ENCODE data around the gene COCH.
"Not testable (repeated sequence)": the region's sequence is repeated elsewhere in the genome, so short reads cannot be mapped to it uniquely, and the experiment has no call there.

The COCH gene

DNA sequence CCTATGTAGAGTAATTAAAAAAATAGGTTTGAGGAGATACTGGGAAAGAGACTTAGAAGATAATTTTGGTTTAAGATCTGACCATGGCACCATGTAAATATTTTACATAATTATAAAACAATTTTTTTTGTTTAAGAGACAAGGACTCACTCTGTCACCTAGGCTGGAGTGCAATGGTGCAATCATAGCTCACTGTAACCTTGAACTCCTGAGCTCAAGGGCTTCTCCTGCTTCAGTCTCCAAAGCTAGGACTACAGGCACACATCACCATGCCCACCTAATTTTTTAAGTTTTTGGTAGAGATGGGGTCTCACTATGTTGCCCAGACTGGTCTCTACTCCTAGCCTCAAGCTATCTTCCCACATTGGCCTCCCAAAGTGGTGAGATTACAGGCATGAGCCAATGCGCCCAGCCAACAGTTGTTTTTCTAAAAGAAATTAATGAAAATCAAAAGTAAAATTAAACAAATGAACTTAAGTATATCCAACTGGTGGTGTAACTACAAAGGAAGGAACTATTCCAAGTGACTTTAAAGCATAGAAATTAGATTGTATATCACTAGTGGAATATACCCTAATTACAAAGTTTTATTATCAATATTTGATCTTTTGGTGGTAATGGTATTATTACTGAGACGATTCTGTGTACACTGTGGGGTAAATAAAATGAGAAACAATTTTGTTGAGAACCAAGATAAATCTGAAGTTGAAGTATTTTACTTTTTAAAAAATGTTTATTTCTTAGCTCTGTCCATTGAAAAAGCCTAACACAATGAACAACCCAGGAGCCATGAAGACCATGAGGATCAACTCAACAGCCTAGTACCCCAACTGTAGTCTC is 29.1 kb downstream of the COCH start:
- Histone ChIP-seq H3K27me3 (ENCODE audit: insufficient read depth, low read length) (no peaks in the 10 kb centered on the region), H3K36me3 (ENCODE audit: insufficient read depth, low read length) (peaks cover 86% of the 10 kb centered on the region), H3K9me3 (ENCODE audit: insufficient read depth, low read depth, low read length) (no peaks in the 10 kb centered on the region), H3K4me3 (ENCODE audit: low read length) (no peak overlapping the region), H3K4me1 (ENCODE audit: insufficient read depth, low read length) (no peaks in the 10 kb centered on the region), H3K27ac (ENCODE audit: low read depth, low read length) (no peak overlapping the region), H3K9ac (ENCODE audit: low read depth, low read length) (no peak overlapping the region)
- 89% methylated on average over 1 of the region's 2 CpGs for WGBS

DNA sequence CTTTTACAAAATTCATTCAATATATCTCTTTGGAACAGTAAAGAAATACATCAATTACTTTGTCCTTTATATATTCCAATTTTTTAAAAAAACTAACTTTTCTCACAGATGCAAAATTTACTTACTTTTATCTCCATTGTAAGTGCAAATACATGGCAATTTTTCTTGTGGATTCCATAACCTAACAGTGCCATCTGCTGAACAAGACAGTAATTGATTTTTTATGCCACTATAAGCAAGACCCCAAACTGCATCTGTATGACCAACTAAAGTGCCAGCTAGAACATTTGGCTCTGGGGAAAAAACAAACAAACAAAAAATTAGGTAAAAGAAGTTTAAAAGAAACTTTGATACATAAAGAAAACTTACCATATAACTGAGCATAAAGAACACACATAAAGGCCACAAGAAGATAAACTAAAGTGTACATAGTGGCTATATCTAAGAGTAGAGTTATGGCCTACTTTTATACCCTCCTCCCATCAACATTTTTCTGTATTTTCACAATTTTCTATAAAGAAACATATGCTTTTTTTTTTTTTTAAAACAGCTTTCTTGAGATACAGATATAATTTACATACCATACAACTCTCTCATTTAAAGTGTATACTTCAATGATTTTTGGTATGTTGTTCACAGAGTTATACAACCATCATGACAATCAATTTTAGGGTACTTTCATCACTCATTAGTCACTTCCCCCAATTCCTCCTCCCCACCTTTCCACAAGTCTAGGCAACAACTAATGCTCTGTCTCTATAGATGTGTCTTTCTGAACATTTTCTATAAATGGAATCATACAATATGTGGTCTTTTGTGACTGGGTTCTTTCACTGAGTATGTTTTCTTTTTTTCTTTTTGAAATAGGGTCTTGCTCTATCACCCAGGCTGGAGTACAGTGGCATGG is 32.6 kb downstream of the COCH start:
- no peak overlapping the region for H3K9ac ChIP-seq (ENCODE audit: low read depth, low read length)
- no peak overlapping the region for H3K4me3 ChIP-seq (ENCODE audit: low read length)
- H3K36me3 ChIP-seq (ENCODE audit: insufficient read depth, low read length): peaks cover 97% of the 10 kb centered on the region
- no peaks in the 10 kb centered on the region for H3K9me3 ChIP-seq (ENCODE audit: insufficient read depth, low read depth, low read length)
- H3K4me1 ChIP-seq (ENCODE audit: insufficient read depth, low read length): no peaks in the 10 kb centered on the region
- H3K27ac ChIP-seq (ENCODE audit: low read depth, low read length): no peak overlapping the region
- H3K27me3 ChIP-seq (ENCODE audit: insufficient read depth, low read length): no peaks in the 10 kb centered on the region

DNA sequence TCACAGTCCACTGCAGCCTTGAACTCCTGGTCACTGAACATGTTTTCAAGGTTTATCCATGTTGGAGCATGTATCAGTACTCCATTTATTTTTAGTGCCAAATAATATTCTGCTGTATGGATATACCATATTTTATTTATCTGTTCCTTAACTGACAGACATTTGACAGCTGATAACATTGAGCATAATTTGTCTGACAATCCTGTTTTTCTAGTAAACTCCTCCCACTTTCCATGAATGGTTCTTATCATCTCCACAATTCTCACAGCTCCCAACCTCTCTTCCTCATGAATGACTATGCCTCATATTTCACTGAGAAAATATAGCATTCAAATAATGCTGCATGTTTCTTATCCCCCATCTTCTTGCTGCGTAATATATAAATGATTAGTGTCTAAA is 33.3 kb downstream of the COCH start:
- no CpG with 5 or more reads among the region's 1 CpG for WGBS
- H3K36me3 ChIP-seq (ENCODE audit: insufficient read depth, low read length): peaks cover 97% of the 10 kb centered on the region
- H3K9ac ChIP-seq (ENCODE audit: low read depth, low read length): no peak overlapping the region

DNA sequence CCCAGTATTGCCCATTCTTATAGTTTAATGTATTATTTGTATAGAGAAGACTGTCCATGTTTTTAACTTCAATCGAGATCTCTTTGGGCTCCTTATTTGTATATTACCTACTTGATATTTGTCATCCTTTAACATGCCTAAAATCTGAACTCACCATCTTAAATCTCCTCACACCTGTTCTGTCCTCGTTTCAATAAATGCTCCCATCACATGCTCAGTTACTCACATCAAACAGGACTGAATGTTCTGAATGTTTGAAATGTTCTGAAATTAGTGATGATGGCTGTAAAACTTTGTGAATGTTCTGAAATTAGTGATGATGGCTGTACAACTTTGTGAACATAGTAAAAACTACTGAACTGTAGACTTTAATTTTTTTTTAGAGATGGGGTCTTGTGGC is 34.5 kb downstream of the COCH start:
- H3K9me3 ChIP-seq (ENCODE audit: insufficient read depth, low read depth, low read length): no peaks in the 10 kb centered on the region
- 96% methylated on average over 2 of the region's 2 CpGs for WGBS
- no peaks in the 10 kb centered on the region for H3K4me1 ChIP-seq (ENCODE audit: insufficient read depth, low read length)
- no peak overlapping the region for H3K27ac ChIP-seq (ENCODE audit: low read depth, low read length)
- no peaks in the 10 kb centered on the region for H3K27me3 ChIP-seq (ENCODE audit: insufficient read depth, low read length)
- no peak overlapping the region for H3K9ac ChIP-seq (ENCODE audit: low read depth, low read length)
- H3K36me3 ChIP-seq (ENCODE audit: insufficient read depth, low read length): peaks cover 96% of the 10 kb centered on the region
- no peak overlapping the region for H3K4me3 ChIP-seq (ENCODE audit: low read length)

More for the DNA sequence above, 33.3 kb downstream of the COCH start:
- H3K27ac ChIP-seq (ENCODE audit: low read depth, low read length): no peak overlapping the region
- no peaks in the 10 kb centered on the region for H3K27me3 ChIP-seq (ENCODE audit: insufficient read depth, low read length)
- no peak overlapping the region for H3K4me3 ChIP-seq (ENCODE audit: low read length)
- H3K9me3 ChIP-seq (ENCODE audit: insufficient read depth, low read depth, low read length): no peaks in the 10 kb centered on the region
- no peaks in the 10 kb centered on the region for H3K4me1 ChIP-seq (ENCODE audit: insufficient read depth, low read length)

DNA sequence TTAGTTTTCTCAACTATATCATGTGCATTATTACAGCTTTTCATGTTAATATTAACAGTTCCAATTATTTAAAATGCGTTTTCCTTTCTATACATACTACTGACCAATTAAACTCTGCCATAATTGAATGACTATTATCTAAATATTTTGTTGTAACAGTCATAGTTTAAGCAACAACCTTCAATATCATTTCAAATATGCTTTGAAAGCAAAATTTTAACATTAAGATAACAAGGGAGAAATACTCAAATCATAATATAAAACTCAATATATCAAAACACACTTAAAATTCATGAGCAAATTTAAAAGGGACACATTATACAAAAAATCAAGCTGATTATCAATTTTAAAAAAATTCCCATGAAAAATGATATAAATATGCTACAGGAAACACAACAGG is 40.5 kb downstream of the COCH start:
- H3K4me3 ChIP-seq (ENCODE audit: low read length): no peak overlapping the region
- peaks cover 58% of the 10 kb centered on the region for H3K36me3 ChIP-seq (ENCODE audit: insufficient read depth, low read length)
- H3K27me3 ChIP-seq (ENCODE audit: insufficient read depth, low read length): no peaks in the 10 kb centered on the region
- no peak overlapping the region for H3K9ac ChIP-seq (ENCODE audit: low read depth, low read length)
- WGBS: 100% methylated on average over 1 of the region's 1 CpG
- H3K9me3 ChIP-seq (ENCODE audit: insufficient read depth, low read depth, low read length): no peaks in the 10 kb centered on the region
- no peak overlapping the region for H3K27ac ChIP-seq (ENCODE audit: low read depth, low read length)
- H3K4me1 ChIP-seq (ENCODE audit: insufficient read depth, low read length): no peaks in the 10 kb centered on the region

DNA sequence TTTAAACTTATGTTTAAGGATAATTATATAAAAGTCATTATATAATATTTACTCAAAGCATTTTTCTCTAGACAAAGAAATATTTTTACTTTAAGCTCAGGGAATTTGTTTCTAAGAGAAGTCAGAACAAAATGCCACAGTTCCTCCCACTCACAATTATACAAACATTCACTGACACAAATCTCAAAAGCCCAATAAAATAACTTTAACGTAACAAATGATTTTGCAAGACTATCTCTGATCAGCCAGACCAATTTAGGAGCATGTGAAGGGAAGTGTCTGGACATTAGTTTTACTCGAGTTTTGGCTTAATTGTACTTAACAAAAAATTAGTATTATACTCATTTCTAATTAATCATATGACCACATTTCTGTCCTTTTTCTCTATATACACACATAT is 41.2 kb downstream of the COCH start:
- whole genome bisulfite sequencing: 92% methylated on average over 1 of the region's 2 CpGs
- no peaks in the 10 kb centered on the region for H3K4me1 ChIP-seq (ENCODE audit: insufficient read depth, low read length)
- no peaks in the 10 kb centered on the region for H3K9me3 ChIP-seq (ENCODE audit: insufficient read depth, low read depth, low read length)
- H3K9ac ChIP-seq (ENCODE audit: low read depth, low read length): no peak overlapping the region
- peaks cover 51% of the 10 kb centered on the region for H3K36me3 ChIP-seq (ENCODE audit: insufficient read depth, low read length)
- H3K27me3 ChIP-seq (ENCODE audit: insufficient read depth, low read length): no peaks in the 10 kb centered on the region
- H3K4me3 ChIP-seq (ENCODE audit: low read length): no peak overlapping the region
- no peak overlapping the region for H3K27ac ChIP-seq (ENCODE audit: low read depth, low read length)

DNA sequence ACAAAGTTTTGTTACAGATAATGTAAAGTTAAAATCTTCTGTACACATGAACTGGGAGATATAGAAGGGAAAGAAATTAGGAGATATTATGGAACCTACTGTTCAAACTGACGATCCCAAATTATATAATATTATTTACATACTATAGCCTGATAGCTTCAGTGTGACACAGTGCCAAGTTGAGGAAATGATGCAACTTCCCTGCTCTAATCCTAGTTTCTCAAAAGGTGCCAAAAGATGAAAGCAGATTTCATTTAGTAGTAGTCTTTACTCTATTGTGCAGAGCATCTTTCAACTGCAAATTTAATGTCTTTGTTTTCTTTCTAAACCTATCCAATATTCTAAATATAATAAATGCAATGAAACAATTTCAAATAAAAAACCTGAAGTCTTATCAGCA is 46.9 kb downstream of the COCH start:
- Histone ChIP-seq H3K36me3 (ENCODE audit: insufficient read depth, low read length) (peaks cover 53% of the 10 kb centered on the region), H3K9me3 (ENCODE audit: insufficient read depth, low read depth, low read length) (no peaks in the 10 kb centered on the region), H3K4me3 (ENCODE audit: low read length) (no peak overlapping the region), H3K27me3 (ENCODE audit: insufficient read depth, low read length) (no peaks in the 10 kb centered on the region), H3K4me1 (ENCODE audit: insufficient read depth, low read length) (peaks cover 9% of the 10 kb centered on the region), H3K27ac (ENCODE audit: low read depth, low read length) (no peak overlapping the region), H3K9ac (ENCODE audit: low read depth, low read length) (no peak overlapping the region)
- WGBS: no CpG with 5 or more reads among the region's 1 CpG

DNA sequence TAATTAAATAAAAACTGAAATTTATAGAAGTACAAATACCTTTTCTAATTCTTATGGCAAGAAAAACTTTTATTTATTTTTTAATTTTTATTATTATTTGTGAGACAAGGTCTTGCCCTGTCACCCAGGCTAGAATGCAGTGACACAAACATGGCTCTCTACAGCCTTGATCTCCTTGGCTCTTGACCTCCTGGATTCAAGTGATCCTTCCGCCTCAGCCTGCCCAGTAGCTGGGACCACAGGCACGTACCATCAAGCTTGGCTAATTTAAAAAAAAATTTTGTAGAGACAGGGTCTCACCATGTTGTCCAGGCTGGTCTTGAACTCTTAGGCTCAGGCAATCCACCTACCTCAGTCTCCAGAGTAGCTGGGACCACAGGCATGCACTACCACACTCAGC is 47.4 kb downstream of the COCH start:
- H3K9me3 ChIP-seq (ENCODE audit: insufficient read depth, low read depth, low read length): no peaks in the 10 kb centered on the region
- no peak overlapping the region for H3K4me3 ChIP-seq (ENCODE audit: low read length)
- H3K27ac ChIP-seq (ENCODE audit: low read depth, low read length): no peak overlapping the region
- H3K27me3 ChIP-seq (ENCODE audit: insufficient read depth, low read length): no peaks in the 10 kb centered on the region
- H3K36me3 ChIP-seq (ENCODE audit: insufficient read depth, low read length): peaks cover 55% of the 10 kb centered on the region
- 94% methylated on average over 2 of the region's 2 CpGs for WGBS
- no peak overlapping the region for H3K9ac ChIP-seq (ENCODE audit: low read depth, low read length)
- peaks cover 9% of the 10 kb centered on the region for H3K4me1 ChIP-seq (ENCODE audit: insufficient read depth, low read length)

DNA sequence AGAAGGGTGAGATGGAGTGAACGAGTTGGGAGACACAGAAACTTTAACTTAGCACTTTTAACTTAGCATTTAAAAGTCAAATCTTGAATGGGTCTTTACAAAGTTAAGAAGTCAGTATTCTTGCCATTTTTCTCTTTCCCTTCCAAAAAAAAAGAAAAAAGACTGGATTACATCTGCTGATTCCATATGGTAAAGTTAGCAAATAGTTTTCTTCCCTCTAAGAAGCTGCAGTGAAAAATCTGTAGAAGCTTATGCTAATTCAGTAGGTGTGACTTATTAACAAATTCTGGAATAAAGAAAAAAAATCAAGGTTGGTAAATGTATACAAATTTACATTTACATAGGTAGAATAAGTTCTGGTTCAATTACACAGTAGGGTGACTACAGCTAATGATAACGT is 50.9 kb downstream of the COCH start:
- Histone ChIP-seq H3K27me3 (ENCODE audit: insufficient read depth, low read length) (no peaks in the 10 kb centered on the region), H3K9me3 (ENCODE audit: insufficient read depth, low read depth, low read length) (no peaks in the 10 kb centered on the region), H3K4me3 (ENCODE audit: low read length) (no peak overlapping the region), H3K36me3 (ENCODE audit: insufficient read depth, low read length) (peaks cover 47% of the 10 kb centered on the region), H3K4me1 (ENCODE audit: insufficient read depth, low read length) (peaks cover 9% of the 10 kb centered on the region), H3K9ac (ENCODE audit: low read depth, low read length) (no peak overlapping the region), H3K27ac (ENCODE audit: low read depth, low read length) (no peak overlapping the region; the same call in 1 of the 2 replicates)
- whole genome bisulfite sequencing: no CpG with 5 or more reads among the region's 2 CpGs

DNA sequence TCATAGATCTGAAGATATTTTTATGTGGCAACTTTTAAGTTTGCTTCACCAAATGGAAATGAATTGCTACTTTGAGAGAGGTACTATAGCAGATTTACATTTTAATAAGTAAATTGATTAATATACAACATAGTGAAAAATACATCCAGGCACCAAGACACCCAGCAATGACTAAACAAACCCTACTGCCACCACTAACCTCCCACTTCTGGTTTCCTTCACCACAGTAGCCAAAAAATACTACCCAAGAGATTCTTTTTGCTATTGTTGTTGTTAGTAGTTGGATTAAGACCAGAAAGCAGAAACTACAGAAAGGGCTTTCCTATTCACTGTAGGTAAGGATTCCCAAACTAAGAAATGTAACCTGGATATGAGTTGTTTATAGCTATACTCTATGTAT is 54.1 kb downstream of the COCH start:
- Histone ChIP-seq H3K27me3 (ENCODE audit: insufficient read depth, low read length) (no peaks in the 10 kb centered on the region), H3K4me3 (ENCODE audit: low read length) (no peak overlapping the region), H3K9me3 (ENCODE audit: insufficient read depth, low read depth, low read length) (no peaks in the 10 kb centered on the region), H3K4me1 (ENCODE audit: insufficient read depth, low read length) (peaks cover 9% of the 10 kb centered on the region), H3K9ac (ENCODE audit: low read depth, low read length) (no peak overlapping the region), H3K36me3 (ENCODE audit: insufficient read depth, low read length) (peaks cover 35% of the 10 kb centered on the region), H3K27ac (ENCODE audit: low read depth, low read length) (no peak overlapping the region)

DNA sequence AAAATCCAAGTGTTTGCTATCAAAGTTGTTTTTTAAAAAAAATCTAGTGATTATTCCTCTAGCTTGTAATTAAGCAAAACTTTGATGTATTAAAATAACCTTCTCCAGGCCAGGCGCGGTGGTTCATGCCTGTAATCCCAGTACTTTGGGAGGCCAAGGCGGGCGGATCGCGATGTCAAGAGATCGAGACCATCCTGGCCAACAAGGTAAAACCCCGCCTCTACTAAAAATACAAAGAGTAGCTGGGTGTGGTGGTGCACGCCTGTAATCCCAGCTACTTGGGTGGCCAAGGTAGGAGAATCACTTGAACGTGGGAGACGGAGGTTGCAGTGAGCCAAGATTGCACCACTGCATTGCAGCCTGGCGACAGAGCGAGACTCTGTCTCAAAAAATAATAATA is 59.6 kb downstream of the COCH start:
- not testable (repeated sequence) for H3K4me3 ChIP-seq (ENCODE audit: low read length); H3K9ac ChIP-seq (ENCODE audit: low read depth, low read length); H3K27me3 ChIP-seq (ENCODE audit: insufficient read depth, low read length); H3K27ac ChIP-seq (ENCODE audit: low read depth, low read length); H3K4me1 ChIP-seq (ENCODE audit: insufficient read depth, low read length); H3K9me3 ChIP-seq (ENCODE audit: insufficient read depth, low read depth, low read length)
- 98% methylated on average over 12 of the region's 13 CpGs for WGBS
- peaks cover 57% of the 10 kb centered on the region for H3K36me3 ChIP-seq (ENCODE audit: insufficient read depth, low read length)

Data from HUES64 (cell line).